T-helper 9 cell (primary cell): ENCODE data around the gene MTRF1.
A peak's percentile ranks its signal among the peaks of the same experiment; 100 is the strongest.

Experiments
- DNase-seq: peaks from one replicate; pipeline ENCODE4 v3.0.0-alpha.2; 2020

The MTRF1 gene

GRCh38 chr13:41276824-41277223, 13.4 kb upstream of the MTRF1 start:
- DNase-seq, result no peak

GRCh38 chr13:41274881-41275280, 11.5 kb upstream of the MTRF1 start:
- DNase-seq, result no peak

GRCh38 chr13:41273831-41274441, 10.6 kb upstream of the MTRF1 start:
- DNase-seq, result no peak

- DNase-seq, result no peak
Measured at GRCh38 chr13:41271456-41272285, 8.3 kb upstream of the MTRF1 start.

GRCh38 chr13:41268764-41269163, 5.4 kb upstream of the MTRF1 start:
- DNase-seq, result no peak

- DNase-seq, result no peak
Measured at GRCh38 chr13:41267106-41267505, 3.7 kb upstream of the MTRF1 start.

- DNase-seq, result no peak
Measured at GRCh38 chr13:41259875-41260501, 3.4 kb downstream of the MTRF1 start.

- no peak for DNase-seq
Measured at GRCh38 chr13:41257535-41257934, 5.8 kb downstream of the MTRF1 start.

- no peak for DNase-seq
Measured at GRCh38 chr13:41254902-41255301, 8.5 kb downstream of the MTRF1 start.

- DNase-seq, result no peak
Measured at GRCh38 chr13:41250993-41251392, 12.4 kb downstream of the MTRF1 start.

GRCh38 chr13:41246969-41247680, 16.3 kb downstream of the MTRF1 start:
- no peak for DNase-seq

GRCh38 chr13:41244556-41244955, 18.8 kb downstream of the MTRF1 start:
- no peak for DNase-seq

GRCh38 chr13:41241626-41242025, 21.8 kb downstream of the MTRF1 start:
- DNase-seq, result no peak

- no peak for DNase-seq
Measured at GRCh38 chr13:41236369-41236768, 27.0 kb downstream of the MTRF1 start.

GRCh38 chr13:41232578-41233480, 30.5 kb downstream of the MTRF1 start:
- DNase-seq, result no peak

GRCh38 chr13:41231786-41232185, 31.6 kb downstream of the MTRF1 start:
- DNase-seq, result no peak

GRCh38 chr13:41231025-41231677, 32.2 kb downstream of the MTRF1 start:
- no peak for DNase-seq

GRCh38 chr13:41229356-41229755, 34.0 kb downstream of the MTRF1 start:
- DNase-seq, result no peak

GRCh38 chr13:41224113-41225110, 39.0 kb downstream of the MTRF1 start:
- no peak for DNase-seq

GRCh38 chr13:41222259-41222852, 41.0 kb downstream of the MTRF1 start:
- DNase-seq, result peak; percentile 17
